ENCODE measurements around the gene ADRA2C.

The ADRA2C gene

GRCh38 chr4:3733195-3733594, 33.0 kb upstream of the ADRA2C start:
- no peak for DNase-seq (ENCODE audit: low read depth)

DNA sequence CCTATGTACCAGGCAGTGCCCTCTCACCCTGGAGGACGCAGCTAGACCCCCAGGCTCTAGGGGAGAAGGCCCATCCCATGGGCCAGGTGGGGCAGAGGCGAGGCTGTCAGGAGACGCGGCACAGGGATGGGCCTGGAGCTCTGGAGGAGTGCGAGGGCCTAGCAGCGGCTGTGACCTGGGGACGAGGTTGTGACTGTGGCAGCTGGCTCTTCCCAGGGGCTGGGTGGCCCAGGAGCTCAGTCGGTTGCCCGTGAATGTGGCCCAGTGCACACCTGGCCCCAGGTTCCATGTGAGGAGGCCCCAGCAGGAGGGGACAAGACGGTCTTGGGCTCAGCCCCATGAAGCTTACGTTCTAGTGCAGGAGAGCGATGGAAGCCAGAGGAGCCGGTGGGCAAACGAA, 31.0 kb upstream of the ADRA2C start:
- no peak for DNase-seq (ENCODE audit: low read depth)

DNA sequence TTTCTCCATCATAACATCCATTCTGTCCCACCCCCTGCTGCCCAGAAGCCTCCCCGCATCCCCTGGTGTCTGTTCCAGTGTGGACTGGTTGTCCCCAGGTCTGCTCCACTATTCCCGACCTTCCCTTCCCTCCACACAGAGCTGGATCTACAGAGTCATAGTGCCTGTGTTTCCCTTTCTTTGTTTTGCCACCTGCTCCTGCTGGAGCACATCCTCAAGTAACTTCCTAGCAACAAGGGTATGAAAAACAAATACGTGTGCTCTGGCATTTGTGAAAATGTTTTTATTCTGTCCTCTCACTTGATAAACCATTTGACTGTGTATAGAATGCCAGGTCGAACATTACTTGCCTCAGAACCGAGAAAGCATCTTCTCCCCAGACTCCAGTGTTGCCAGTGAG, 29.9 kb upstream of the ADRA2C start:
- no peak for DNase-seq (ENCODE audit: low read depth)

- no peak for DNase-seq (ENCODE audit: low read depth)
These were observed 29.4 kb upstream of the ADRA2C start for GRCh38 chr4:3736806-3737205.

GRCh38 chr4:3739577-3739976, 26.6 kb upstream of the ADRA2C start:
- no peak for DNase-seq (ENCODE audit: low read depth)

- no peak for DNase-seq (ENCODE audit: low read depth)
These were observed 25.9 kb upstream of the ADRA2C start for GRCh38 chr4:3740256-3740655.

- no peak for DNase-seq (ENCODE audit: low read depth)
These were observed 24.8 kb upstream of the ADRA2C start for GRCh38 chr4:3741217-3742011.

DNA sequence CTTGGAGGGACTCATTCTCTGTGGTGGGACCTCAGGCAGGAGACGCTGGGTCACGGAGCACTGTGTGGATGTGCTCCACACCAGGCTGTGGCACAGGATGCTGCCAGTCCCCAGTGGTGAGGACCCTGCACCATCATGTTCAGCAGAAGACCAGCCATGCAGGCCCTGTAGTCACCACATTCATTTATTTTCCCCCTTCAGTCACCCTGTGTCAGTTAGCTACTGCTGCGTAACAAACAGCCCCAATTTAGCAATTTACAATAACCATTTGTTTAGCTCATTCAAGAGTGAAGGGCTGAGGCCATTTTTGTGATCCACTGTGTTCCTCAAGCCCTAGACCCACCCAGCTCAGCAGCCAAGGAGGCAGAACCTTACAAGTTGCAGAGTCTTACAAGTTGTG, 23.6 kb upstream of the ADRA2C start:
- no peak for DNase-seq (ENCODE audit: low read depth)

DNA sequence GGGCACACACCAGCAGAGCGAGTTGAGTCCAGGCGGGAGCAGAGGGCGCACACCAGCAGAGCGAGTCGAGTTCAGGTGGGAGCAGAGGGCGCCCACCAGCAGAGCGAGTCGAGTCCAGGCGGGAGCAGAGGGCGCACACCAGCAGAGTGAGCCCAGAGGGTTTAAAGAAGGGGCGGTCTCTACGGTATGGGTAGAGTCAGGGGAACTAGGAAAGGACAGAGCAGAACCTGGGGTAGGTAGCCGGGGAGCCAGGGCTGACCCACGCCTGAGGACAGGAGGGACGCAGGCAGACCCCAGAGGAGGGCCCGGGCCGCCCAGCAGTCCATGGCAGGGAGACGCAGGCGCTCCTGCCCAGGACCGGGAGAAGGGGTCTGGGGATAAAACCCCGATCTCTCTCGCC, 22.0 kb upstream of the ADRA2C start:
- DNase-seq (ENCODE audit: low read depth): no peak

DNA sequence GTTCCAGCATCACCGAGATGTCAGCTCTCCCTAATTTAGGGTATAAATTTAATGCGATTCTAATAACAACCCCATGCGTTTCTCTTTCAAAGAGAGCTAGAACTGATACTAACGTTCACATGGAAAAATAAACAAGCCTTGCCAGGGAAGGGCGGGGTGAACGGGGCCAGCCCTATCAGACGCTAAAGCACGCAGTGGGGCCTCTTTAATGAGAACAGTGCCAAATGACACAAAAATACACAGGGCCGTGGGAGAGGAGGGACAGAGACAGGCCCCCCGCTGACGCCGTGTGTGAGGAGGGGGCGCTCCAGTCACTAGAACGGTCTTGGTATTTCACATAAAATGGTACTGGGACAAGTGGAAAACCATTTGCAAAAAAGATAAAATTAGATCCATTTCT, 21.3 kb upstream of the ADRA2C start:
- no peak for DNase-seq (ENCODE audit: low read depth)

- no peak for DNase-seq (ENCODE audit: low read depth)
These were observed 20.1 kb upstream of the ADRA2C start for GRCh38 chr4:3745886-3746656.

GRCh38 chr4:3746701-3747580, 19.2 kb upstream of the ADRA2C start:
- no peak for DNase-seq (ENCODE audit: low read depth)

GRCh38 chr4:3747581-3747904, 18.6 kb upstream of the ADRA2C start:
- no peak for DNase-seq (ENCODE audit: low read depth)

DNA sequence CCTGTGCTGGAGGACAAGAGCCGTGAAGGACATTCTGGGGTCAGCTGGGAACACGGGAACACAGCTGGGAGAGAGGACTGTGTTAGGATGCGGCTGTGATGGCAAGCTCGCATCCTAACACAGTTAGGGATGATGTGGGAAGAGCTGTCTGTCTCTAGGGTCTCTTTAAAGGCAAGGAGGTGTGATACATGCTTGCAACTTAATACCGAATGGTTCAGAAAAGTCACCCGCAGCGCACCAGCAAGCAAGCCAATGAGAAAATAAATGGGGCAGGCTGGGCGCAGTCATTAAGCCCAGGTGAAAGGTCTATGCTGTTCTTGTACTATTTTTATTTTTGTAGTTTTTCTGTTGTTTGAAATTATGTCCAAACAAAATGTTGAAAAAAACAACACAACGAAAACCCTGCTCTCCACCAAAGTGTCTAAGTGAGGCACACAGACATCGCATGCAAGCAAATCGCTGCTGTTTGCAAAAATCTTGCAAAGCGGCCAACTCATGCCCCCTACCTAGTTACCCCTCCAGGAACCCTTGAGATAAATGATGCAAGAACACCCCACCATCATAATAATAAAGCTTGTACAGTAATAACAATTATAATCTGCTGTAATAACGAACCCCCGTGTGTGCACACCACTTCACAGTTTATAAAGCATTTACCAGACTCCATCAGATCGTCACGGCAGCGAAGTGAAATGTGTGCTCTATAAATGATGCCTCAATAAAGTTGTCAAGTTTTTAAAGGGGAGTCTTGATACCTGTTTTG, 17.9 kb upstream of the ADRA2C start:
- no peak for DNase-seq (ENCODE audit: low read depth)

- DNase-seq (ENCODE audit: low read depth): no peak
These were observed 17.1 kb upstream of the ADRA2C start for GRCh38 chr4:3749081-3749480.

DNA sequence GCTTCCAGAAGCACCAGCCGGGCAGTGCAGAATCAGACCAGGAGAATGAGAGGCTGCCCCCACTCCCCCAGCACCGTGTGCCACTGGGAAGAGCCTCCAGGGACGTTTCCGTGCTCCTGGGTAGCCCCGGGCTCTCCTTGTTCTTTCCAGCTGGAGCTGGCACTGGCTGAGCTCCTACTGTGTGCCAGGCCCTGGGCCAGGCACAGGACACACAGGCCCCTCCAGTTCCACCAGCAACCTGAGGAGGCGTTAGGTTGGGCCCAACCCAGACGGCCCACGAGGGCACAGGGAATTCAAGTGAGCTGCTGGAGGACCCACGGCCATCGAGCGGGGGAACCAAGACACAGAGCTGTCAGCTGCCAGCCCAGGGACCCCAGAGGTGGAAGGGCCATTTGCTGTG, 15.9 kb upstream of the ADRA2C start:
- no peak for DNase-seq (ENCODE audit: low read depth)

DNA sequence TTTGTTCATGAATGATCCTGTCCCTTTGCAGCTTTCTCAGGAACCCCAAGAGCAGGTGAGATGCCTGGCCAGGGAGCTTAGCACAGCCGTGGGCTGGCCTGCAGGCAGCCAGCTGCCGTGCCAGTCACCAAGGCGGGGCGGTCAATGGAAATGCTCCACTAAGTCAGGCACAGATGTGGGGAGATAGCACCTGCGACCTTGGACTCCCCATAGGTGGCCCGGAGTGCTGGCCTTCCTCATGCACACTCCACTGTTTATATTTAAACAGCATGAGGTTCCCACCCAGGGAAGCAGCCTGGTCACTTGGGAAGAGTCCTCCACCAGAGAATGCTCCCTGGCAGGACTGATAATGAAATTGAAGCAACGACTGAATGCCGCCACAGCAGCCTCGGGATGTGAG, 14.2 kb upstream of the ADRA2C start:
- DNase-seq (ENCODE audit: low read depth): no peak

DNA sequence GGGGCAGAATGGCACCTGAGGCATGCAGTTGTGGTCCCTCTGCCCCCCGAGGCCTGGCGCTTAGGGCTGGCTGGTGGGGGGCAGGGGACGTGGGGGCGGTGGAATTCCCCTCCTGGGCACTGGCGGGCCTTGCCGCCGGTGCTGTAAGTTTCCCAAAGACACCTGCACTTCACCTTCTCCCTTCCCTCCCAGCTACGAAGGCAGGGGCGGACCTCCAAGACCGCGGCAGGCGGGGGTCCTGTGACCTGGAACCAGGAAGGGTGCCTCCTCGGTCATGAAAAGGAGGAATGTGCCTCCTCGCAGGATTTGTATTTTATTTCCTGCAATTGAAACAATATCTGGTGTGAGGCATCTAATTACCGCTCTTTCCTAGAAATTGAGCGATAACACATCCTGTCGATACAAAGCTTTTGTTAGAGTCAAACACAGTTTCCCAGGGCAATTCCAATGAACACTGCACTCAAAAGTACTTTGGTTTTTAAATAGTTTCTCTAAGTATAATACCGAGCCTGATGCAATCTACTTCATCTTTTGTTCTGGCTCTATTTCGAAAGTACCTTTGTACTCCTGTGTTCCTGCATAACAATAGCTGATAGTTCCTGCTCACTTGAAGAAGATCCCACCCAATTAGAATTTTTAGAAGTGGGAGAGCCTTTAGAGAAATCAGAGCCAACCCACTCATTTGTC, 12.3 kb upstream of the ADRA2C start:
- DNase-seq (ENCODE audit: low read depth): no peak

DNA sequence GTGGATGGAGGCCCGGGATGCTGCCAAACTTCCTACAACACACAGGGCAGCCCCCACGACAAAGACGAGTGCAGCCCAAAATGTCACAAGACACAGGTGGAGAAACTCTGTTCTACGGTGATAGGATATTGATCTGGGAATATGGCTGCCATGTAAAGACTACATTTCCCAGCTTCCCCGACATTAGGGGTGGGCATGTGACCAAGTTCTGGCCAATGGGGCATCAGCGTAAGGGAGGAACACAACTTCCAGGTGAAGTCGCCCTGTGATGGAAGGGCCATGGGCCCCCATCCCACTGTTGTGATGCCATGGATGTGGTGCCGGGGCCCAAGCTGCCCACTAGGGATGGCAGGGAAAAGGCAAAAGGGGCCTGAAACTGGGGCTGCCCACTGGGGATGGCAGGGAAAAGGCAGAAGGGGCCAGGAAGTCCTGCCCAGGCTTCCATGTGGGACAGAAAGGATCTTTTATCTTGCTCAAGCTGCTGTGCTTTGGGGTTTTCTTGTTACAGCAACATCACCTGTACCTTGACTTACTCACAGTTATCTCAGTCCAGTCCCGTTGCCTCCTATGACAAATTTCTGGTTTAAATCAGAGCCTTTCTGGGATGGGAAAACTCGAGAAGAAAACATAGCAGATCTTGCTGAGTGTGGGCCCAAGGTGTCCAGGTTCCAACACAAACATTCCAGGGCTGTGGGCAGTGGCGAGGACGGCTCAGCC, 9.7 kb upstream of the ADRA2C start:
- no peak for DNase-seq (ENCODE audit: low read depth)

- DNase-seq (ENCODE audit: low read depth): no peak
These were observed 6.9 kb upstream of the ADRA2C start for GRCh38 chr4:3759236-3759635.

- no peak for DNase-seq (ENCODE audit: low read depth)
These were observed 5.8 kb upstream of the ADRA2C start for GRCh38 chr4:3760346-3760745.

Measured in GM04503 (cell line).